Activated CD4-positive, alpha-beta T cell treated with anti-CD3 and anti-CD28 coated beads for 24 hours (primary cell): ENCODE results near the gene GNAS-AS1.

Source experiments
- DNase-seq, 2 donors: peaks; one replicate each; pipeline ENCODE4 v3.0.0-alpha.2; 2020; ENCODE audit warnings: low read depth in 2 of 2

GNAS-AS1 gene

DNA sequence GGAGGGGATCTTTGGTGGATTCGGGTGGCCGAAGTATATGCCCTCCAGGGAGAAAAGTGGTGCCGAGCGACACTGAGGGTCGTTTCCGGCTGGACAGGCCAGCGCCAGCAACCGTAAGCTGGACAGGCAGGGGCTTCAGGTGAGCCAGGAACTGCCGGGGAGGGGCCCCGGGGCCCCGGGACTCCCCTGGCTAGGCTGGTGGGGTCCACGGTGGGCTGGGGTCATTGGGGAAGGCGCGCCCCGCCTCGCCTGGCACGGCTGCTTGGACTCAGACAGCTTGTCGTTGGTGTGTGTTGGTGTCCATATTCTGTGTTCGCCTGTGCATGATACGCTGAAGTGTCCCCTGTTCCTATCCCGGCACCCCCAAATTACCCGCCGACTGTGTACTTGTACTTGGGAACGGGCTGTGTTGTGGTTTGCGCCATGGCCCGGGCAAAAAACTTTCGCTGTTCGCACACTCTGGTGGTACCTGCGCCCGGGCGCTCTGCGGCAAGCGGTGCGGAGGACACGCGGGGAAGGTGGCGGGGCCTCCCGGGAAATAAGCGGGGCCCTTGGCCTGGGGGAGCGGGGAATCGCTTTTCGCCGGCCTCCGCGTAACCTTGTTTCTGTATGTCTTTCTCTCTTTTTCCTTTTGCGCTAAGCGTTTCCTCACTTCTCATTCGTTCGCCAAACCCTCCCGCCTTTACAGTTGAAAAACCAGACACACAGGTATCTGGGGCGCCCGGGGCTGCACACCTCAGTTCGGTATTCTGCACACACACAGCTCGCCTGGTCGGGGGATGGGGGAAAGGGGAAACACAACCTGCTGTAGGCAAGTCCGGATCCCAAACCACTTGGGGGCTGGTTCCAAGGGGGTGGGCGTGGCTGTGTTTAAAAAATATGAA lies 5.0 kb upstream of the GNAS-AS1 start:
- no peak for DNase-seq

DNA sequence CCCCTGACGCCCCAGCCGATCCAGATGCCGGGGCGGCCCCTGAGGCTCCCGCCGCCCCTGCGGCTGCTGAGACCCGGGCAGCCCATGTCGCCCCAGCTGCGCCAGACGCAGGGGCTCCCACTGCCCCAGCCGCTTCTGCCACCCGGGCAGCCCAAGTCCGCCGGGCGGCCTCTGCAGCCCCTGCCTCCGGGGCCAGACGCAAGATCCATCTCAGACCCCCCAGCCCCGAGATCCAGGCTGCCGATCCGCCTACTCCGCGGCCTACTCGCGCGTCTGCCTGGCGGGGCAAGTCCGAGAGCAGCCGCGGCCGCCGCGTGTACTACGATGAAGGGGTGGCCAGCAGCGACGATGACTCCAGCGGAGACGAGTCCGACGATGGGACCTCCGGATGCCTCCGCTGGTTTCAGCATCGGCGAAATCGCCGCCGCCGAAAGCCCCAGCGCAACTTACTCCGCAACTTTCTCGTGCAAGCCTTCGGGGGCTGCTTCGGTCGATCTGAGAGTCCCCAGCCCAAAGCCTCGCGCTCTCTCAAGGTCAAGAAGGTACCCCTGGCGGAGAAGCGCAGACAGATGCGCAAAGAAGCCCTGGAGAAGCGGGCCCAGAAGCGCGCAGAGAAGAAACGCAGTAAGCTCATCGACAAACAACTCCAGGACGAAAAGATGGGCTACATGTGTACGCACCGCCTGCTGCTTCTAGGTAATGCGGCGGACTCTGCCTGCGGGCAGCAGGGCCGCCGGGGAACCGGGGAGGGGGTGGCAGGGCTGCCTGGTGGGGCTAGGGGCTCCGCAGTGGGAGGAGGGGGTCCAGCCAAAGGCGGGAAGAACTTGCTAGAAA lies 4.2 kb upstream of the GNAS-AS1 start:
- no peak for DNase-seq

DNA sequence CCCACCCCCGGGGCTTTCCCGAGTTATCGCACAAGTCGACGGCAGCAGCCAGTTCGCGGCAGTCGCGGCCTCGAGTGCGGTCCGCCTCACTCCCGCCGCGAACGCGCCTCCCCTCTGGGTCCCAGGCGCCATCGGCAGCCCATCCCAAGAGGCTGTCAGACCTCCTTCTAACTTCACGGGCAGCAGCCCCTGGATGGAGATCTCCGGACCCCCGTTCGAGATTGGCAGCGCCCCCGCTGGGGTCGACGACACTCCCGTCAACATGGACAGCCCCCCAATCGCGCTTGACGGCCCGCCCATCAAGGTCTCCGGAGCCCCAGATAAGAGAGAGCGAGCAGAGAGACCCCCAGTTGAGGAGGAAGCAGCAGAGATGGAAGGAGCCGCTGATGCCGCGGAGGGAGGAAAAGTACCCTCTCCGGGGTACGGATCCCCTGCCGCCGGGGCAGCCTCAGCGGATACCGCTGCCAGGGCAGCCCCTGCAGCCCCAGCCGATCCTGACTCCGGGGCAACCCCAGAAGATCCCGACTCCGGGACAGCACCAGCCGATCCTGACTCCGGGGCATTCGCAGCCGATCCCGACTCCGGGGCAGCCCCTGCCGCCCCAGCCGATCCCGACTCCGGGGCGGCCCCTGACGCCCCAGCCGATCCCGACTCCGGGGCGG lies 3.4 kb upstream of the GNAS-AS1 start:
- DNase-seq: no peak

DNA sequence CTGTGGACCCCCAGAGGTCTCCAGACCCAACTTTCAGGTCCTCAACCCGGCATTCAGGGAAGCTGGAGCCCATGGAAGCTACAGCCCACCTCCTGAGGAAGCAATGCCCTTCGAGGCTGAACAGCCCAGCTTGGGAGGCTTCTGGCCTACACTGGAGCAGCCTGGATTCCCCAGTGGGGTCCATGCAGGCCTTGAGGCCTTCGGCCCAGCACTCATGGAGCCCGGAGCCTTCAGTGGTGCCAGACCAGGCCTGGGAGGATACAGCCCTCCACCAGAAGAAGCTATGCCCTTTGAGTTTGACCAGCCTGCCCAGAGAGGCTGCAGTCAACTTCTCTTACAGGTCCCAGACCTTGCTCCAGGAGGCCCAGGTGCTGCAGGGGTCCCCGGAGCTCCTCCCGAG lies 2.8 kb upstream of the GNAS-AS1 start:
- no peak for DNase-seq

DNA sequence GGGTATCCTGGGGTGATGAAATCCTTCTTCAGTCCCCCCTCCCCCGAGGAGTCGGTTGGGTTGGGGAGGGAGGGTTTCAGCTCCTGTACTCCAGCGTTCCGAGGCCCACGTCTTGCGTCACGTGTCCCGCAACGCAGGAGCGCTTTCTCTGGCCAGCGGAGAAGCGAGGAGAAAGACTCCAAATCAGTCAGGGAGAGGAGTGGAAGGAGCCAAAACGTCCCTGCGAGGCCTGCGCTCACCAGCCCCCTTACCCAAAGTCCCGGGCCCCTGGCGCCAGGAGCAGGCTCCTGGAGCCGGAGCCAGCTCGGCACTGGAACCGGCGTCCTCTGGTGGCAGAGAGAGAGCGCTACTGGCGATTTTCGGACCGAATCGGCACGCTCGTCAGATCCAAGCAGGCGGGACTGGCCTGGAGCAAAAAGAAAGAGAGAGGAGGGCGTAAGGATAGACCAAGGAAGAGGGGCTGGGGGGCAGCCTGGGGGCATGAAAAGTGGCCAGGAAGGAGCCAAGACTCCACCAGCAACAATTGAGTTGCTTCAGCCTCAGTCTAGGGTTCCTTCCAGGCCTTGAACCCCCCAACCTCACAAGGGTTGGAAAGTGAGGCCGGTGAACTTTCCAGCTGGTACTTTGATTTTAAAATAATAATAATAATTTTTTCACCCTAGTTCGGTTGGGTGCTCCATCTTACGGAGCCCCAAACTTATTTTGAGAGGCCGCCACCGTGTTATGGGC lies 2.0 kb upstream of the GNAS-AS1 start, which contains the start of gene GNAS:
GNAS (plus strand) TSS at position 174 of the 729 bp plus-strand sequence.
- DNase-seq: peak; percentile 31 to 49

DNA sequence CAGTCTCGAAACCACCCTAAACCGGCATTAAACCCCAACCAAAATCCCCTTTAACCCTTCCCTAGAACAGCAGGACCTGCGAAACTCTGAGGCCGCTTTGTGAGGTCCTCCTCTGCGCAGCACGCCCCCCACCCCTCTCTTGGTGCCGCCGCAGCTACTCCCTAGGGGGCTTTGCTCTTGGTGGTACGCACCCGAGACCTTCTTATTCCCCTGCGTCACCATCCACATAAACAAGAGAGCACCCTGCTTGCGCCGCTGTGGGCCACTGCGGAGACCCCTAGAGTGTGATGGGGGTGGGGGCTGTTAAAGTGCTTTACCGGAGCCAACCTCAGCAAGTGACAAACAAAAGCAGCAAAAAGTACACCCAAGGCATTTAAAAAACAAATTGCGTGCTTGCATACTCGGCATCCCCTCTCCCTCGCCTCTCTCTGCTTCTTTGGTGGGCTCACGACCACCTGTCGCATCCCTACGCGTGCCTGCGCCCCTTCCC lies 1.3 kb upstream of the GNAS-AS1 start:
- DNase-seq: no peak

DNA sequence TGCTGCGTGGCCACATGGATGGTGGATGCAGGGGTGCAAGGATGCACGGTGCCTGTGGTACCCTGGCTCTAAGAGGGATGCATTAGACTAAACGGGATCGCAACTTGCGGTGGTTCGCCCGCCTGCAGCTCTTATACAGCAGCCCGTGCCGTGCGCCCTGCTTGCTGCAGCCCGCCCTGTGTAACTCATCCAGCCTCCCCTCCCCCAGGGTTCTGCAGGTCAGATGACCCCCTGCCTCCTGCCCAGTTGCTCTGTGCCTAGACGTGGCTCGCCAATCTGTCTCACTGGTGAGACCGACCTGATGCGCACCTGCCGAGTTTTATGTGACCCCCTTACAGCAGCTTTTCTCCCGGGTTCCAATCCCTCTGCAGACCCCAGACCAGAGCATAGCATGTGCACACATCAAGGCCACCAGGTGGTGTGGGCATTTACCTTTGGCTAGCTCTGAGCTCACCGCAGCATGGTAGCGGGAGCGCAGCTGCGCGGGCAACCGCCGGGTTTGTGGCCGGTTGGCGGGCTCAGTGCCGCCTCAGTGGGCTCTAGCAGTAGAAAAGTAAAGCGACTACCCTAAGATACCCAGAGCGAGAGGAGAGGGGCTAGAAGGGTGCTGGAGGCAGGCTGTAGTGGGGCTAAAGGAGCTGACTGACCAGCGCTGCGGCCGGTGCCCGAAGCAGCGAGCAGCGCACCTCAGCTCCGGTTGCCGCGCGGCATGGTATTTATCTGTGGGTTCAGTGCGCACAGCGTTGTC lies 693 bp upstream of the GNAS-AS1 start:
- no peak for DNase-seq

DNA sequence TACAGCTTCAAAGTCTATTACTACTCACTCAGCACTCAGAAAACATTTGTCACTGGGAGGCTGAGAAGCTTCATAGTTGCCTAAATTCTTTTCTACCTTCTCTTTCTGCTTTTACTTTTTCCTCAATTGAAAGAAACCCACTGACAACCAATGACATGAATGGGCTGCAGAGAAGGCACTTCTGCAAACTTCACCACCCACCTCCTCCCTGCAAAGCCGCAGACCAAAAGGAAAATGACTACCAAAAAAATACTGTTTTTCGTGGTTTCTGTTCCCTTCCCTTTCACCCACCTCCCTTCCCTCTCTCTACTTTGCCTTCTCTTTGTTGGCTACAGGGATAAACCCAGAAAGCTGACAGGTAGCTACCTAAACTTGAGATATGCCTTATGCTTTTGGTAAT lies 3.2 kb downstream of the GNAS-AS1 start:
- DNase-seq: no peak

DNA sequence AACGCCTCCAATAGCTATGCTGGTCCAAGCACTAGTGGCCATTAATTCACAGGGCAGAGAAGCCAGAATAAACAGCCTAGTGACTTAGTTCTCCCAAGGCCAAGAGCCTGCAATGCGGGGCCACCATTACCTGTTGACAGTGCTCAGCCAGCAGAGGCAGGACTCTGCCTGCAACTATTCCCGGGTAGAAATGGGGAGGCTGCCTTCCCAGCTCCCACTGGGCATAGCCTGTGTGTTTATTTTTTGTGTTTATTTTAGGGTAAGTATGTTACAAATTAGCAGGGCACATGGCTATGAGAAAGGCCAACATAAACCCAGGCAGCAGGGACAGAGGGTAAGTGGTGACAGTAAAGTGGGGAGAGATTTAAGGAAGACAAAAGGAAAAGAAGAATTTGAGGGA lies 5.0 kb downstream of the GNAS-AS1 start:
- no peak for DNase-seq

DNA sequence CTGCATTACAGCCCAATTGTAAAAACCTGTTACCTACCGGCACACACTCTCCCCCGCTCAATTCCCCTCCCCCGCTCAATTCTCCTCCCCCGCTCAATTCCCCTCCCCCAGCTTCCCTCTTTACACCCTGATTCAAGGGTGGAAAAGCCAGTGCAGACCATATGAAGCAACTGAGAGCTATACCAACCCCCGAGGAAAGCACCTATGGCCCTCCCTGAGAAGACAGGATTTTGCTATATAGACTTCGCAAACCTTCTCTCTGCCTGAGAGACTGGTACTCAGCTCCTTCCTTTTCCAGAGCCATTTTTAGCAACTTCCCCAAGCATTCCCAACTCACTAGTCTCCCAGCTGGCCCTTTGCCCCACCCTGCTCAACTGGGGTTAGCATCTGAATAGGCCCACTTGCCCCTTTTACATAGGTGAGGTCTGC lies 7.6 kb downstream of the GNAS-AS1 start:
- no peak for DNase-seq

DNA sequence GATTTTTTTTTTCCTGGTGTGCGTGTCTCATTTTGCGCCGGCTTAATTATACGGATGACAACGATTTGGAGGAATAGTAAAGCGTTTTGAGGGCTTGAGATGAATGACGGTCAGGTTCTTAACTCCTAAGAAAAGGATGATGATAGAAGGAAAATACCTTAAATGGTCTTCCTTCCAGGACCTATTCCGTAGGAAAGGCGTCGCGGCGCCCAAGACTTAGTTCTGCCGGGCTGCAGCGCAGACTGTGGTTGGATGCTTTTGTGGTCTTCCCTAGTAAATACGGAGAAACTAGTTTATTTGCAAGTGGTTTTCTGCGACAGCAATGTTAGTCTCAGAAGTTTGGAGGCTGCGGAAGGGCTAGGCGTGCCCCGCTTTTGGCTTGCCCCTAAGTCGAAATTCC lies 8.4 kb downstream of the GNAS-AS1 start:
- no peak for DNase-seq

DNA sequence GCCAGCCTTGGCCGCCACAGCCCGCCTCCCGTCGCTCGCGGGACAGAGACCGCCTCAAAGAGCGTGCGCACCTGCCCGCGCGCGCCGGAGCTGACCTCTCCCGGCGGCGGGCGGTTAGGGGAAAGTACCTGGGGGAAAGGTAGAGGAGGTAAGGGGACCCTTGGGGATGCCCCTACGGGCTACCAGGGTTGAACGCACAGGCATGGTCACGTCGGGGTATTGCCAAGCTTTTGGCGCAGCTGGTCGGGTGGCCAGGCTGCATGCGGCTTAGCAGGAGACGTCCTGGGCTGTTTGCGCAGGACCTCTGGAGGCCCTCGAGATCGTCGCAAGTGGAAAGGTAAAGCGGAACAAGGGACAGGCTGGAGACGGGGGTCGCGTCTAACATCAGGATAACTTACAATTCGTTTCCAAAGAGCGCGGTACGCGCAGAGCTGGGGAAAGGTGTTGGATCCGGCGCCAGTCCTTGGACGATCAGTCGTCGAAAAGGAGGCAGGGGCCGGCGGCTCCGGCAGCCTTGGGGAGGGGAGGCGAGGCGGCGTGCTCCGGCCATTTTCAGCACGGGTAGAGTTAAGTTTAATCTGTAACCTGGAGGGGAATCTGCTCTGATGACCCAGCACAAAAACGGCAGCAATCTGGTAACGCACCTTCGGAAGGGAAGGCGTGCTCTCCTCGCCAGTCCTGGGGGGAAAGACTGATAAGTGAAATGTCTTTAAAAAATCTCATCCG lies 9.0 kb downstream of the GNAS-AS1 start:
- DNase-seq: no peak

DNA sequence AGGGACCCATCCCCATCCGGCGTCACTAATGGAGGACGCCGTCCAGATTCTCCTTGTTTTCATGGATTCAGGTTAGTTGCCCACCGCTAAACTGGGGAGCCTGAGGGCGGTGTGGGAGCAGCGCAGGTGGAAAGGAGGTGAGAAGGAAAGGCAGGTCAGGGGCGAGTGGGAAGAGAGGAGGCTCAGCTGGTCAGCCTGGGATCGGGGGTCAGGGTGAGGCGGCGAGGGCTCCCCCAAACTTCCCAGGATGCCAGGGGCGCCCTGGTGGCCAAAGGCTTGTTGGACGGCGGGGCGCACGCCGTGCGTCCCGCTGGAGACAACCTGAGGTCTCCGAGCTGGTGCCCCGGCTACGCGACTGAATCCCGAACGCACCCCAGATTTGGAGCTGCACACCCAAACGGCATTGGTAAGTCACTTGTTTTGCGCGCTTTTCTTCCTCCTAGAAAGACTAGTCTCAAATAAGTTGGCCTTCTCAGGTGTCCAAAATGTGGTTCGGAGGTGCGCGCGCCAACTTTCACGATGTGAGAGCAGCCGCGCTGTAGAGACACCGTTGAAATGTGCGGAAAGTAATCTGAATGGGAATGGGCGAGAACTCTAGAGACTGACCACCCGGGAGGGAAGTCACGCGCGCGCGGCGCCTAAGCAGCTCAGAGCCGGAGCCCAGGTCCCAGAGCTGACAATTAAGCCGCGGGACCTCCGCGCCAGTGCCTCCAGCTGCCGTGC lies 9.7 kb downstream of the GNAS-AS1 start:
- no peak for DNase-seq

DNA sequence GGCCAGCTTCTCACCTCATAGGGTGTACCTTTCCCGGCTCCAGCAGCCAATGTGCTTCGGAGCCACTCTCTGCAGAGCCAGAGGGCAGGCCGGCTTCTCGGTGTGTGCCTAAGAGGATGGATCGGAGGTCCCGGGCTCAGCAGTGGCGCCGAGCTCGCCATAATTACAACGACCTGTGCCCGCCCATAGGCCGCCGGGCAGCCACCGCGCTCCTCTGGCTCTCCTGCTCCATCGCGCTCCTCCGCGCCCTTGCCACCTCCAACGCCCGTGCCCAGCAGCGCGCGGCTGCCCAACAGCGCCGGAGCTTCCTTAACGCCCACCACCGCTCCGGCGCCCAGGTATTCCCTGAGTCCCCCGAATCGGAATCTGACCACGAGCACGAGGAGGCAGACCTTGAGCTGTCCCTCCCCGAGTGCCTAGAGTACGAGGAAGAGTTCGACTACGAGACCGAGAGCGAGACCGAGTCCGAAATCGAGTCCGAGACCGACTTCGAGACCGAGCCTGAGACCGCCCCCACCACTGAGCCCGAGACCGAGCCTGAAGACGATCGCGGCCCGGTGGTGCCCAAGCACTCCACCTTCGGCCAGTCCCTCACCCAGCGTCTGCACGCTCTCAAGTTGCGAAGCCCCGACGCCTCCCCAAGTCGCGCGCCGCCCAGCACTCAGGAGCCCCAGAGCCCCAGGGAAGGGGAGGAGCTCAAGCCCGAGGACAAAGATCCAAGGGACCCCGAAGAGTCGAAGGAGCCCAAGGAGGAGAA lies 10.5 kb downstream of the GNAS-AS1 start:
- DNase-seq: no peak

DNA sequence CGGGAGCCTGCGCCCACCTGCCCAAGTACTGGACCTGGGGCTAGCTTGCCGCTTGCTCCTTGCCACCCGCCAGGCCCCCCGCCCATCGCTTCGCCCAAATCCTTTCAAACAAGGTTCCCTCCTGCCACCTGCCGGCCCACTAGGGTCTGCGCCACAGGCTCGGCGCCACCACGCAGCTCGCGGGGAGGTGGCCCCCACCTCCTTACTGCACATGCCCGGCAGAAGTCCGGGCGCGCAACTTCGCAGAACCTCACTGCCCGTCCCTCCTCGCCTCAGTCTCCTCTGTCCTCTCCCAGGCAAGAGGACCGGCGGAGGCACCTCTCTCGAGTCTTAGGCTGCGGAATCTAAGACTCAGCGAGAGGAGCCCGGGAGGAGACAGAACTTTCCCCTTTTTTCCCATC lies 11.2 kb downstream of the GNAS-AS1 start:
- peak in 1 of 2 donors; percentile 22 for DNase-seq

DNA sequence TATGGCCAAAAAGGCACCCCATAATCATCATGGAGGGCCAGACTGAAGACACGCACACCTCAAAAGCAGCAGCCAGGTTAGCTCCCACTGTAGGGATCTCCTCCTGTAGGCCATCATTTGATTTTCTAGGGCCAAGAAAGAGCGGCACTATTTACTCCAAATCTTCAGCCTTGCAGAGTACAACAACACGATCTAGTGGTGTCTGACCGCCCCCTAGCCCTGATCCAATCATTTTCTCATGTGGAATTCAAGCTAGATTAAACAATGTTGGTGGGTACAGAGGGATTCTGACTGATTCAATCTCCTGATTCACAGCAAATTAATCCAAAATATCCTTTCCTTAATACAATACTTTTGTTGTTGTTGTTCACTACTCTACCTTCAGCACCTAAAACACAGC lies 12.5 kb downstream of the GNAS-AS1 start:
- no peak for DNase-seq

DNA sequence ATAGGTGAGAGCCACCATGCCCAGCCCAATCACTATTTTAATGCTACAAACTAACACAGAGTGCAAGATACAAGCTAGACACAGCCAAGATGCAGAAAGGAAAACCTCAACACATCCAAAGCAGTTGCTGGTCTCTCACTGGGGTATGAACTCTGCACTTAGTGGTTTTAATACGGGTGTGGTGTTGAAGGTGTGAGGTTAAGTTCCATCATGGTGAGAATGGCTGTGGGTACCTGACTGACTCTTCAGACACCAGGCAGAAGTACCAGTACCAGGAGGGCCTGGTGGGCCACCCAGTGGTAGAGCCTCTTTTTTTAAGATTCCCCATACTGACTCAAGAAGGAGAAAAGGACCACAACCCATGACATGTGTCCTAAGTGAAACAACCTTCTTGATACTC lies 13.0 kb downstream of the GNAS-AS1 start:
- no peak for DNase-seq

DNA sequence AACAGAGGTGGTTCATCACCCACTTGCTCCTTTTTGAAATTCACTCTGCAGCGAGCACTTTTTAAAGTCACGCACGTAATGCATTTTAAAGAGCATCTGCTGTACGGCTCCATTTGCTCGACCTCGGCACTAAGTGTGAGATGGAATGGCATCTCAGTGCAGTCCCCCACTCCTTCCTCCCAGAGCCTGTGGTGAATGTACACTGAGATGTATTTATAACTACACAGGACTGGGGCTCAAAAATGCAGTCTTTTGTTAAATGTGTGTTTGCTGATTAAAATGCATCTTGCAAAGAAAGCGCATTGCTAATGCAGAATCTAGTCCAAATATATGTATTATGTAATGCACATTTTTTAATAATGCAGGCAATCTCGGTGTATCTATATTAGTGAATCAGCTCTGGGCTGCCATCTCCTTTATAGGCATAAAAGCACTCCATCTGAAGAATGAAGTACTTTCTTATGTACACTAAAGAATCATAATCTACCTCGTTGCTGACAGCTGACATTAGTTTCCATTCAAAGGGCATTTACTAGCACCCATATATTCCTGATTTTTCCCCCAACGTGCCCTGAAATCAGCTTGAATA lies 14.0 kb downstream of the GNAS-AS1 start:
- no peak for DNase-seq
